Heart left ventricle (tissue), 13 donors: ENCODE measurements around the gene CDH2.

ENCODE experiments used
- CTCF ChIP-seq, 12 donors: fragments of 200-600 bp; sonication (generic) in 4 of 12; IDR thresholded peaks; one replicate each; pipeline versions ENCODE4 v1.5.0 to v1.8.0; 2018 to 2022; ENCODE audit warnings: antibody characterized with exemption in 12 of 12, mild to moderate bottlenecking in 5 of 12
- POLR2A ChIP-seq, 2 donors: fragments of 450-650 bp; IDR thresholded peaks; one replicate each; pipeline ENCODE4 v1.6.1; 2017; ENCODE audit warnings: antibody characterized with exemption in 2 of 2, mild to moderate bottlenecking in 2 of 2, moderate library complexity in 2 of 2
- donor health status: ischemic (EF 13 %, LVEDD 7.1; RV severe dilation, severe dysfunction).
- donor health status: DM: no; HTN: yes; CAD: no.
- donor health status: DM: no; HTN: no; CAD: no.
- donor health status: ischemic (EF 25% LVEDD 6.9; RV normal size, moderate dysfunction).
- donor health status: ischemic (EF 25% LVEDD 5.7; RV mildly dilated, moderate dysfunction).
- donor health status: ischemic (EF 35%, LVEDD 5.7; RV mildly dilated, moderate dysfunction).
- donor health status: nonischemic (EF 11% LVEDD 7.7; RV severe dilation, severe dysfunction).
- donor health status: DM: yes; HTN: yes; CAD: no.
- donor health status: PGD.
- donor health status: ischemic (EF 29% LVEDD 5.4; RV normal size, mild dysfunction).
- donor health status: nonischemic (EF 23%, LVEDD 6.1; RV moderate dilation, normal function).

DNA sequence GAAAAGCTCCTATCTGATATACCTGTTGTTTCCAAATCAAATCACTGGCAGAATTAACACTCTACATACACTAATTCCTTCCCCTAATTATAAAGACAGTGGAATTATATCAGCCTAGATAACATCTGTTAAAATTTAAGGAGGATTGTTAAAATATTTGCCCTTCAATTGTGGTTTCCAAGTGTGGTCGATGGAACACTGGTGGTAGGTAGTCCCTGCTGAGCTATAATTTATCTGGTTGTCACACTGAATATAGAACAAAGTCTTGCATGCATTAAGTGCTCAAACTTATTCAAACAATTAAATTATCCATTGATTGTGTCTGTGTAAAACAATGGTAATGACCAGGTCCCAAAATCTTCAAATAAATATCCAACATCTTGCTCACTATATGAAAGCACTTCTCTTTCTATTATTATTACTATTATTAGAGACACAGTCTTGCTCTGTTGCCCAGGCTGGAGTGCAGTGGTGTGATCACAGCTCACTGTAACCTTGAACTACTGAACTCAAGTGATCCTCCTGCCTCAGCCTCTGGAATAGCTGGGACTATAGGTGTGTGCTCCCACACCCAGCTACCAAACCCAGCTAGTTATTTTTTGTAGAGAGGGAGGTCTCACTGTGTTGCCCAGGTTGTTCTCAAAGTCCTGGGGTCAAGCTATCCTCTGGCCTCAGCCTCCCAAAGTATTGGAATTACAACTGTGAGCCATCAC lies 12.0 kb downstream of the CDH2 start:
- no peak for TF ChIP-seq CTCF (IDR thresholded peaks at IDR 0.05)
- TF ChIP-seq POLR2A (IDR thresholded peaks at IDR 0.05), result no peak
